ENCODE results near the gene FNDC3B.
"Not testable (repeated sequence)": the region's sequence is repeated elsewhere in the genome, so short reads cannot be mapped to it uniquely, and the experiment has no call there.

Gene FNDC3B

GRCh38 chr3:172232579-172233212 is 193.3 kb downstream of the FNDC3B start:
- no peak for DNase-seq
- in situ Hi-C loops (cut with MboI; ENCODE audit: low pct_unique_long_range_greater_than_20kb, low sequenced_read_pairs), result no loop called here

DNA sequence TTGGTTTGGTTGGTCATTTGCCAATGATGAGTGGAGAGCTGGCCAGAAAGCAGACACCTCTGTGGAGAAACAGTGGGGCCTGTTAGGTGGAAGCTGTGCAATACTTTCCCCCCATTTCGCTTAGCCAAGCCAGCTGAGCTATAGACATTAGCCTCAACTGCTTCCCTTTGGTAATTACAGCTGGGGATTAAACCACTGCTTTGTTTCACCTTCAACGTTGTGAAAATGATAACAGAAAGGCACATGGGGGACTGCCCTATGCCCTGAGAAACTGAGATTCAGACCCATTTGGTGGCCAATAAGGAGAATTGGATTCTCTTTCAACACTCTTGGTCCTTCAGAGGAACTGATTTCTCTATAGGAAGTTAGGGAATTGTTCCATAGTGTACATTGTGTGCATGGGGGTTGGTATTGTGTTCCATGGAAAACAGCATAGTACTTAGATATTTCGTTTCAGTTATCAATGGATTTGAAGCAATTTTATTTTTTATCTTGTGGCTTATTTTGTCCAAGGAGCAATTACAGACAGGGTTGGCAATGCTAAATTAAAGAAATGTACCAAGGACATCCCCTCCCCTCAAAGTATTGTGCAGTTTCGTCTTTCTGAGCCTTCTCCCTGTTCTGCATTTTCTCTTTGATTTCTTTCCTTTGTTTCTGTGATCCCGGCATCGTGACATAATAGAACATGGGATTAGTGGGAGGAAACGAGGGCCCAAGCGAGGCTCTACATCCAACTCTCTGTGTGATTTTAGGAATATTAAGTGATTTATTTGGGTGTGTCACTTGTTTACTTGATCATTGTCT is 194.3 kb downstream of the FNDC3B start:
- DNase-seq, result no peak
- in situ Hi-C loops (cut with MboI; ENCODE audit: low pct_unique_long_range_greater_than_20kb, low sequenced_read_pairs), result no loop called here

DNA sequence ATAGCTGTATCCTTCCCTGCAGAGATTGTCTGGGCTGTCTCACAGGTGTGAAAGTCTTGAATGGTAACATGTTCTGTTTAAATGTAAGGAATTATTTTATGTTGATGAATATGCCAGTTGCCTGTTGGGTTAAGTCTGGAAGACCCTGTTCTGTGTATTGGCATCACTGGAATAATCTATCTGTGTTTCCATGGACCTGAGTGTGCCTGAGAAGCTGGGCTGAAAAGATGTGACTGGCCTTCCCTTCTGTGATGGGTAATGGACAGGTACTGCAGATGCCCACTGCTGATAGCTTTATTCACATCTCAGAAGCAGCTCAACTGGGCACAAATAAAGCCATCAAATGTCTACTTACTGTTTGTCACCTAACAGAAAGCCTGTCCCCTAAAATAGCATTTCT is 196.3 kb downstream of the FNDC3B start:
- in situ Hi-C loops (cut with MboI; ENCODE audit: low pct_unique_long_range_greater_than_20kb, low sequenced_read_pairs), result no loop called here
- no peak for DNase-seq

DNA sequence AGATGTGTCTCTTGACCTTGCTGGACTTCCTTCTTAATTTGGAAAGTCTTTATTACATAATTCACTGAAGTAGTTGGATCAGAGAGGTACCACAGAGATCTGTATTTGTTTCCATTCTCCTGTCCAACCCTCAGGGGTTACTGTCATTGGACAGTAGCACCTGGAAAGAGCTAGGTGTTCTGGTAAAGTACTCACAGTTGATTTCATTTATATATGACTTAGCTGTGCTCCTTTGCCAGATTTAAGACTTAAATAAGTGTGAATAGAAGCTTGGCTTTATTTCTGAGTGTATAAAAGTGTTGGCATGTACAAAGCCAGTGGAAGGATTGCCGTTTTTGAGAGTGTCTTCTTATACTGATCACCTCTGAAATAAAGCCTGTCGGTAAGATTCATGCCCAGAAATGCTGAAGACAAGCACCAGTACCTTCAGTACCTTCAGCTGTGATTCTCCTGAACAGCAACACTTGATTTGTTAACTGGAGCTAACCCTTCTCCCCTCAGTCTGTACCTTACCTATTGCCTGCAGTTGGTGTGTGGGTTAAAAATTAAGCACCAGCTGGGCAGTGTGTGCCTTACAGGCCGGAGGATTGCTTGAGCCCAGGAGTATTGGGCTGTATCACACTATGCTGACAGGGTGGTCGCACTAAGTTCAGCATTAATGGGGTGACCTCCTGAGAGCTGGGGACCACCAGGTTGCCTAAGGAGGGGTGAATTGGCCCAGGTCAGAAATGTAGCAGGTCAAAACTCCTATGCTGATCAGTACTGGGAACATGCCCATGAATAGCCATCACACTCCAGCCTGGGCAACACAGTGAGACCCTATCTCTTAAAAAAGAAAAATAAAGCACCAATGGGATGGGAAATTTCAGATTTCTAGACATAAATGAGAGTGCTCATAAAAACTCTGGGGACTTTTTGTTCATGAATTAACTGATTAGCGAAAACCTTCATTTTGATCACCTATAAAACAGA is 197.7 kb downstream of the FNDC3B start:
- in situ Hi-C loops (cut with MboI; ENCODE audit: low pct_unique_long_range_greater_than_20kb, low sequenced_read_pairs), result no loop called here
- no peak for DNase-seq

DNA sequence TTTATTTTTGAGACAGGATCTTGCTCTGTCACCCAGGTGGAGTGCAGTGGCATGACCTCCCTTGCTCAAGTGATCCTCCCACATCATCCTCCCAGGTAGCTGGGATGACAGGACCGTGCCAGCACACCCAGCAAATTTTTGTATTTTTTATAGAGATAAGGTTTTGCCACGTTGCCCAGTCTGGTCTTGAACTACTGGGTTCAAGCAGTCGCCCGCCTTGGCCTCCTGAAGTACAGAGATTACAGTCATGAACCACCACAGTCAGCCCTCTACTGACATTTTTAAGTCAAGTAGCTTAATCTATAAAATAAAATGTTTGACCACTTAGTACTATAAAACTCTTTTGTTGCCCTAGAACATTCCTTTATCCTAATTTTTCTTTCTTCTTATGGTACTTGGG is 198.8 kb downstream of the FNDC3B start:
- no peak for DNase-seq
- in situ Hi-C loops (cut with MboI; ENCODE audit: low pct_unique_long_range_greater_than_20kb, low sequenced_read_pairs), result no loop called here

DNA sequence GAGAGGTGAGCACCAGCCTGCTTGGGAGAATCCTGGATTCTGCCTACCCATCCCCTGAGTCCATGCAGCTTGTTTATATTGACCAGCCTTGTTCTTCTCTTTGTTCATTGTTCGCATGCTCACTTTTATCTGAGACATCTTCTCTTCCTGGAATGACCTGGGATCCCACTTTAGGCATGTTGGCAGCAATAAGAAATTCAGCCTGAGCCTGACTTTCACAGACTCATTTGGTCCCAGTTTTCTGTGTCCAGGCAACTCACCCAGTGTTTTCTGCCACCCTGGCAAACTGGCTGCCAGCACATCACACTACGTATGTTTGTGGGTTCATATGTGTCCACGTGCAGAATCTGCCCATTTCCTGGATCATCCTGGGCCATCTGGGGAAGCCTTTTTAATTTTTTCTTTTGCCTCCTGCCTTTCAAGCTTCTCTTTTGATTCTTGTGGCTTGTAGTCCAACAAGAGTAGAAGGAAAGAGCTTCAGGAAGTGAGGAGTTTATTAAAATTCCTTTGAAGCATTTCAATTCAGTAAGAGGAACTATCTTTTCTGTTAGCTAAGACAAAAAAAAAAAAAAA is 199.9 kb downstream of the FNDC3B start:
- peak; percentile 20 for DNase-seq
- in situ Hi-C loops (cut with MboI; ENCODE audit: low pct_unique_long_range_greater_than_20kb, low sequenced_read_pairs), result no loop called here

- in situ Hi-C loops (cut with MboI; ENCODE audit: low pct_unique_long_range_greater_than_20kb, low sequenced_read_pairs), result no loop called here
- DNase-seq, result no peak
These were observed 202.0 kb downstream of the FNDC3B start for GRCh38 chr3:172241405-172241804.

DNA sequence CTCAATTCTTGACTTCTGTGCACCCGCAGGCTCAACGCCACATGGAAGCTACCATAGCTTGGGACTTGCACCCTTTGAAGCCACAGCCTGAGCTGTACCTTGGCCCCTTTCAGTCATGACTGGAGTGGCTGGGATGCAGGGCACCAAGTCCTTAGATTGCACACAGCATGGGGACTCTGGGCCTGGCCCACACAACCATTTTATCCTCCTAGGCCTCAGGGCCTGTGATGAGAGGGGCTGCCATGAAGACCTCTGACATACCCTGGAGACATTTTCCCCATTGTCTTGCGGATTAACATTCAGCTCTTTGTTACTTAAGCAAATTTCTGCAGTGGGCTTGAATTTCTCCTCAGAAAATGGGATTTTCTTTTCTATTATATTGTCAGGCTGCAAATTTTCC is 203.1 kb downstream of the FNDC3B start:
- in situ Hi-C loops (cut with MboI; ENCODE audit: low pct_unique_long_range_greater_than_20kb, low sequenced_read_pairs), result not testable (repeated sequence)

DNA sequence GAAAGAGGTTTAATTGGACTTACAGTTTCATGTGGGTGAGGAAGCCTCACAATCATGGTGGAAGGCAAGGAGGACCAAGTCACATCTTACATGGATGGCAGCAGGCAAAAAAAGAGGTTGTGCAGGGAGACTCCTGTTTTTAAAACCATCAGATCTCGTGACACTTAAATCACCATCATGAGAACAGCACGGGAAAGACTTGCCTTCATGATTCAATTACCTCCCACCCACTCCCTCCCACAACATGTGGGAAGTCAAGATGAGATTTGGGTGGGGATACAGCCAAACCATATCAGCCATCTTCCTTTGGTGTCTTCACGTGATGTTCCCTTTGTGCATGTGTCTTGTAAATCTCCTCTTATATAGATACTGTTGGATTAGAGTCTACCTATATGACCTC is 204.0 kb downstream of the FNDC3B start:
- DNase-seq; in situ Hi-C loops (cut with MboI; ENCODE audit: low pct_unique_long_range_greater_than_20kb, low sequenced_read_pairs): not testable (repeated sequence)

More for the DNA sequence above, 203.1 kb downstream of the FNDC3B start:
- DNase-seq, result not testable (repeated sequence)

GRCh38 chr3:172244011-172244410 is 204.6 kb downstream of the FNDC3B start:
- no peak for DNase-seq
- in situ Hi-C loops (cut with MboI; ENCODE audit: low pct_unique_long_range_greater_than_20kb, low sequenced_read_pairs), result no loop called here

GRCh38 chr3:172245241-172245640 is 205.9 kb downstream of the FNDC3B start:
- no peak for DNase-seq
- in situ Hi-C loops (cut with MboI; ENCODE audit: low pct_unique_long_range_greater_than_20kb, low sequenced_read_pairs), result no loop called here

DNA sequence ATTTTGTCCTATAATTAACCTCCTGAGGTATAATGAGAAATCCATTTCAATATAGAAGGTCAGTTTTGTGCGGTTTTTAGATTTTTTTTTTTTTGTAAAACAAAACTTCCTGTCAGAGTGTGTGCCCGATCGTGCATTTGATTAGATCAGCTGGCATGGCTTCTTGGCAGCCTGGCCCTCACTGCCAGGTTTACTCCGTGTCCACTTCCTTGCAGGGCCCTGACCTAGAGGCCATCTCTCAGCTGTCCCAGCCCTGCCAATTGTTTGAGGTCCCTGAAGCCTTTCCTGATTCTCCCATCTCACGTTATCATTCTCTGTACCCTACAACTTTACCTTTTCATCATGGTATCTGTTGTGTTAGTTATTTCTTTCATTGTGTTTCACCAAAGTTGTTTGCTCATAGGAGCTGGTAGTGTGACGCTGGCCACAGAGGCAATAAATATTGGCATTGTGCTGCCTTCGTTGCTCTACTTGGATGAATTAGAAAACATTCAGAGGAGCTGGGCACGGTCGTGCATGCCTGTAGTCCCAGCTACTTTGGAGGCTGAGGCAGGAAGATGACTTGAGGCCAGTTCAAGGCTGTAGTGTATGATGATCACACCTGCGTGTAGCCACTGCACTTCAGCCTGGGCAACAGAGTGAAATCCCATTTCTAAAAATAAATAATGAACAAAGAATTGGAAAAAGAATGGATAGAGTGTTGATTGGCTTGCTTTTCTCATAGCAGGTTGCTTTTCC is 206.9 kb downstream of the FNDC3B start:
- DNase-seq, result no peak

DNA sequence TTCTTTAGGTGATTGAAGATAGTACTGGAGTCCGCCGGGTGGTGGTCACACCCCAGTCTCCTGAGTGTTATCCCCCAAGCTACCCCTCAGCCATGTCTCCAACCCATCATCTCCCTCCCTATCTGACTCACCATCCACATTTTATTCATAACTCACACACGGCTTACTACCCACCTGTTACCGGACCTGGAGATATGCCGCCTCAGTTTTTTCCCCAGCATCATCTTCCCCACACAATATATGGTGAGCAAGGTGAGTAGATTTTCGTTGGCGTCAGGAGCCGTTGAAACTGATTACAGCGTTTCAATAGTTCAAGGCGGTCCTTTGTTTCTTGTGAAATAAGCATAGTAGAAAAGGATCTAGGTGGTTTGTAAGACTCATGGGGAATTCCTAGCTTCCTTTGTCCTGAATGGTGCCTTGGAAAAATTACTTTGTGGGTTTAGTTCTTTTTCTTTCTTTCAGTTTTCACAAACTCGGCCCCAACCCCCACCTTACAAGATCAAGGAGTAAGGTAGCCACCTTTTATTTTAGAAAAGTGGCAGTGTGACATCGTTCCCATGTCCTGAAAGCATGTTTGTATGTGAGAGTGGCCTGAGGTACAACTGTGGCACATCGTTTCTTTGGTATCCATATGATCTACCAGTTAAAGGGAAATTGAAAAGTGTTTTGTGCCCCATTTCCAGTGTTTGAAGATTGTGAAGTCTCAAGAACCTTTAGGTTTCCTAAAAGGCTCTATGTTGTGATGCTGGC is 208.3 kb downstream of the FNDC3B start:
- in situ Hi-C loops (cut with MboI; ENCODE audit: low pct_unique_long_range_greater_than_20kb, low sequenced_read_pairs), result no loop called here
- DNase-seq, result no peak

More for the DNA sequence above, 206.9 kb downstream of the FNDC3B start:
- in situ Hi-C loops (cut with MboI; ENCODE audit: low pct_unique_long_range_greater_than_20kb, low sequenced_read_pairs), result no loop called here

GRCh38 chr3:172249039-172249438 is 209.7 kb downstream of the FNDC3B start:
- no peak for DNase-seq
- in situ Hi-C loops (cut with MboI; ENCODE audit: low pct_unique_long_range_greater_than_20kb, low sequenced_read_pairs), result no loop called here

DNA sequence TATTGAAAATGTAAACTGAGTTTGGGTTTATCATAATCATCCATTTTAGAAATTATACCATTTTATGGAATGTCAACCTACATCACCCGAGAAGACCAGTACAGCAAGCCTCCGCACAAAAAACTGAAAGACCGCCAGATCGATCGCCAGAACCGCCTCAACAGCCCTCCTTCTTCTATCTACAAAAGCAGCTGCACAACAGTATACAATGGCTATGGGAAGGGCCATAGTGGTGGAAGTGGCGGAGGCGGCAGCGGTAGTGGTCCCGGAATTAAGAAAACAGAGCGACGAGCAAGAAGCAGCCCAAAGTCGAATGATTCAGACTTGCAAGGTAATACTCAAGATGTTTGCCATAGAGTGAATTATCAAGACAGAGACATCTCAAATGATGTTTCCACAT is 211.8 kb downstream of the FNDC3B start:
- no peak for DNase-seq
- in situ Hi-C loops (cut with MboI; ENCODE audit: low pct_unique_long_range_greater_than_20kb, low sequenced_read_pairs), result no loop called here

DNA sequence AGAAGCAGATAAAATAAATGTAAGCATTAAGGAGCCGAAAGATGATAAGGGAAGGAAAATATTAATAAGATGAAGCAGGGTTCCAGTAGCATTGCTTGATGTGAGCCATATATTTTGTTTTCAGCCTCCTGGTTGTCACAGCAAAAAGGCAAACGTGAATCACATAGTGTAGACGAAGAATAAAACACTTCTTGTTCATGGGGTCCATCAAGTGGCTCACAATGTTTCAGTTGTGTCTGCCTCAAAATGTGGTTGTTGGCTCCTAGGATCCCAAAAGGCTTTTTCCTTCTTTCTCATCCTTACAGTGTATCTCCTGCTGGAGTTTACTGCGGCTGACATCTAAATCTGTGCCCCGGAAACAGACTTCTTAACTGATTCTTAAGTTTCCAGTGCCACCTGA is 213.8 kb downstream of the FNDC3B start:
- in situ Hi-C loops (cut with MboI; ENCODE audit: low pct_unique_long_range_greater_than_20kb, low sequenced_read_pairs), result no loop called here
- no peak for DNase-seq

DNA sequence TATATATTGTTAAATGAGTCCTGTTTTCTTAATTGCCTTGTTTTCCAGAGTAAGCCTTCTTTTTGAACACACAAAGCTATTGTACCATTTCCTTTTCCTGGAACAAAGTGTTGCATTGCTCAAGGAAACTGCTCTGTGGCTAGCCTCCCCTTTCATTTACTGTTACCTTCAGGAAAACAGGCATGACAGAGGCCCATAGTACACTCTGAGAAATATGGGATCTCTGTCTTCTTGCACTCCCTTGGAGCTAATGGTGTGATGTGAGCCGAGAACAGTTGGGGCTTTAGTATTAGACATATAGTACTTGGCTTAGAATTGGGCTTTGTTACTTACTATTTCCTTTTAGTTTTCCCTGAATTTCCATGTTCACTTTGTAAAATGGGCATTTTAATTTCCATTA is 215.2 kb downstream of the FNDC3B start:
- in situ Hi-C loops (cut with MboI; ENCODE audit: low pct_unique_long_range_greater_than_20kb, low sequenced_read_pairs), result no loop called here
- DNase-seq, result no peak

- DNase-seq; in situ Hi-C loops (cut with MboI; ENCODE audit: low pct_unique_long_range_greater_than_20kb, low sequenced_read_pairs): not testable (repeated sequence)
These were observed 215.9 kb downstream of the FNDC3B start for GRCh38 chr3:172255321-172255720.

Measured in KBM-7 (cell line).